Endodermal cell (in vitro differentiated cells): ENCODE measurements around the gene RELL1. TPM values are rescaled to one million over a fixed set of nuclear protein-coding genes. Genes with fewer than 3 reads are reported as not detected.

Experiments used
- DNase-seq: peaks from one replicate; pipeline ENCODE4 v3.0.0-alpha.2; 2017
- H3K27ac ChIP-seq: 2 replicates; pipeline ENCODE4 v1.5.1; 2013; ENCODE audit warnings: mild to moderate bottlenecking, low read depth, low read length, moderate library complexity
- H3K27me3 ChIP-seq: 2 replicates; pipeline ENCODE4 v1.6.1; 2013; ENCODE audit warnings: mild to moderate bottlenecking, low read length, moderate library complexity; ENCODE audit not compliant: insufficient read depth, control insufficient read depth, poor library complexity, severe bottlenecking
- H3K36me3 ChIP-seq: 2 replicates; pipeline ENCODE4 v1.7.0; 2013; ENCODE audit warnings: mild to moderate bottlenecking, low read length, moderate library complexity; ENCODE audit not compliant: control insufficient read depth, insufficient read depth
- H3K4me1 ChIP-seq: one replicate; pipeline ENCODE4 v1.7.0; 2013; ENCODE audit warnings: low read length; ENCODE audit not compliant: control insufficient read depth, insufficient read depth
- H3K4me3 ChIP-seq: 2 replicates; pipeline ENCODE4 v1.5.1; 2013; ENCODE audit warnings: mild to moderate bottlenecking, low read length, moderate library complexity
- H3K9ac ChIP-seq: 2 replicates; pipeline ENCODE4 v1.6.1; 2013; ENCODE audit warnings: mild to moderate bottlenecking, low read length, moderate library complexity; ENCODE audit not compliant: poor library complexity, severe bottlenecking; ENCODE audit errors: extremely low read depth
- H3K9me3 ChIP-seq: 2 replicates; pipeline ENCODE4 v1.6.1; 2013; ENCODE audit warnings: mild to moderate bottlenecking, low read length, moderate library complexity; ENCODE audit not compliant: control insufficient read depth
- H3K27ac Mint-ChIP-seq: 2 replicates; pipeline ENCODE4 v1.8.0; 2020; ENCODE audit warnings: mixed read lengths
- H3K27me3 Mint-ChIP-seq: 2 replicates; pipeline ENCODE4 v1.8.0; 2021; ENCODE audit warnings: mild to moderate bottlenecking, mixed read lengths; ENCODE audit not compliant: insufficient read depth
- H3K36me3 Mint-ChIP-seq: 2 replicates; pipeline ENCODE4 v1.8.0; 2020; ENCODE audit warnings: low read depth, mixed read lengths
- H3K4me1 Mint-ChIP-seq: 2 replicates; pipeline ENCODE4 v1.8.0; 2020; ENCODE audit warnings: mixed read lengths
- H3K4me3 Mint-ChIP-seq: 2 replicates; pipeline ENCODE4 v1.8.0; 2020; ENCODE audit warnings: mild to moderate bottlenecking, moderate library complexity, mixed read lengths
- H3K9me3 Mint-ChIP-seq: 2 replicates; pipeline ENCODE4 v1.8.0; 2020; ENCODE audit warnings: mild to moderate bottlenecking, mixed read lengths
- CTCF ChIP-seq: fragments of 200-600 bp; sonication (generic); conservative IDR thresholded peaks from 2 replicates; pipeline ENCODE4 v1.5.0; 2021; ENCODE audit warnings: antibody characterized with exemption, mild to moderate bottlenecking
- WGBS, 2 experiments: methylation state at CpG; one replicate each; pipeline versions ENCODE4 v1.1.5 to v1.1.7; 2013; ENCODE audit warnings: missing lambda C conversion rate in 2 of 2, mixed read lengths in 1 of 2; ENCODE audit not compliant: insufficient coverage in 1 of 2, insufficient read length in 1 of 2; 5-methylcytosine and 5-hydroxymethylcytosine counted together
- total RNA-seq, 2 donors: library from RNA; stranded (reverse); fragmentation: NEBNext Ultra II Directional in 1 of 2; extraction: Animal tissue kit (Norgen Biotek cat#: 25700) in 1 of 2; gene quantifications; 2 replicates in 1 of 2; 3 replicates in 1 of 2; pipeline ENCODE4 v1.2.1, GENCODE V29; 2021

The RELL1 gene
- total RNA-seq, 2 donors from 2014 or later: 12.1 to 12.3 TPM

GRCh38 chr4:37597034-37597433 lies 89.1 kb downstream of the RELL1 start:
- no peak for DNase-seq
- TF ChIP-seq CTCF: no peak
- Histone ChIP-seq H3K27ac (no peak overlapping the region), H3K4me1 (no peaks in the 10 kb centered on the region), H3K36me3 (no peaks in the 10 kb centered on the region), H3K9me3 (no peaks in the 10 kb centered on the region), H3K27me3 (no peaks in the 10 kb centered on the region), H3K9ac (no peak overlapping the region), H3K4me3 (no peak overlapping the region)
- Mint-ChIP-seq H3K27ac (no peak overlapping the region), H3K27me3 (no peaks in the 10 kb centered on the region), H3K9me3 (no peaks in the 10 kb centered on the region), H3K4me3 (no peak overlapping the region), H3K4me1 (peaks cover 4% of the 10 kb centered on the region), H3K36me3 (no peaks in the 10 kb centered on the region)
- 93 to 100% methylated on average over 1 to 4 of the region's 4 CpGs for WGBS, 2 experiments

- peaks cover 8% of the 10 kb centered on the region for H3K4me1 Mint-ChIP-seq
- Histone ChIP-seq H3K4me1 (no peaks in the 10 kb centered on the region), H3K36me3 (no peaks in the 10 kb centered on the region), H3K27me3 (no peaks in the 10 kb centered on the region), H3K9ac (no peak overlapping the region), H3K9me3 (no peaks in the 10 kb centered on the region), H3K27ac (no peak overlapping the region), H3K4me3 (no peak overlapping the region)
- no peak for DNase-seq
- no peak for TF ChIP-seq CTCF
- H3K9me3 Mint-ChIP-seq: no peaks in the 10 kb centered on the region
- no peak overlapping the region for H3K4me3 Mint-ChIP-seq
- no peak overlapping the region for H3K27ac Mint-ChIP-seq
- H3K27me3 Mint-ChIP-seq: no peaks in the 10 kb centered on the region
- WGBS, 2 experiments: 68 to 70% methylated on average over 8 to 12 of the region's 12 CpGs
- no peaks in the 10 kb centered on the region for H3K36me3 Mint-ChIP-seq
Measured at GRCh38 chr4:37595875-37596680, 90.1 kb downstream of the RELL1 start.

- no peaks in the 10 kb centered on the region for H3K36me3 Mint-ChIP-seq
Measured at GRCh38 chr4:37594099-37594498, 92.1 kb downstream of the RELL1 start.

More at GRCh38 chr4:37594099-37594498, 92.1 kb downstream of the RELL1 start:
- Histone ChIP-seq H3K4me1 (no peaks in the 10 kb centered on the region), H3K36me3 (no peaks in the 10 kb centered on the region), H3K9me3 (no peaks in the 10 kb centered on the region), H3K27me3 (no peaks in the 10 kb centered on the region), H3K9ac (no peak overlapping the region), H3K4me3 (no peak overlapping the region), H3K27ac (no peak overlapping the region)
- DNase-seq: no peak
- Mint-ChIP-seq H3K27ac (no peak overlapping the region), H3K4me1 (peaks cover 12% of the 10 kb centered on the region), H3K9me3 (no peaks in the 10 kb centered on the region), H3K4me3 (no peak overlapping the region), H3K27me3 (no peaks in the 10 kb centered on the region)
- 70 to 87% methylated on average over 1 to 2 of the region's 2 CpGs for WGBS, 2 experiments
- no peak for TF ChIP-seq CTCF
